HEK293T (cell line): Measurements from ENCODE around the gene GAS2L1.

Experiments used
- ELF4 ChIP-seq: fragments of 450-650 bp; IDR thresholded peaks from 2 replicates; pipeline ENCODE4 v1.6.1; 2017; ENCODE audit warnings: antibody characterized with exemption
- FOXA1 ChIP-seq: fragments of 450-650 bp; IDR thresholded peaks from 2 replicates; pipeline ENCODE4 v1.6.1; 2016; ENCODE audit warnings: mild to moderate bottlenecking
- FOXK2 ChIP-seq: fragments of 450-650 bp; IDR thresholded peaks from 2 replicates; pipeline ENCODE4 v1.6.1; 2016; ENCODE audit warnings: mild to moderate bottlenecking
- FOXM1 ChIP-seq: fragments of 450-650 bp; IDR thresholded peaks from 2 replicates; pipeline ENCODE4 v1.6.1; 2017; ENCODE audit warnings: mild to moderate bottlenecking, borderline replicate concordance
- SP1 ChIP-seq: fragments of 450-650 bp; IDR thresholded peaks from 2 replicates; pipeline ENCODE4 v1.6.1; 2017
- SUZ12 ChIP-seq: fragments of 450-650 bp; IDR thresholded peaks from 2 replicates; pipeline ENCODE4 v1.6.1; 2016; ENCODE audit warnings: mild to moderate bottlenecking
- ZNF384 ChIP-seq: fragments of 450-650 bp; IDR thresholded peaks from 2 replicates; pipeline ENCODE4 v1.6.1; 2016

DNA sequence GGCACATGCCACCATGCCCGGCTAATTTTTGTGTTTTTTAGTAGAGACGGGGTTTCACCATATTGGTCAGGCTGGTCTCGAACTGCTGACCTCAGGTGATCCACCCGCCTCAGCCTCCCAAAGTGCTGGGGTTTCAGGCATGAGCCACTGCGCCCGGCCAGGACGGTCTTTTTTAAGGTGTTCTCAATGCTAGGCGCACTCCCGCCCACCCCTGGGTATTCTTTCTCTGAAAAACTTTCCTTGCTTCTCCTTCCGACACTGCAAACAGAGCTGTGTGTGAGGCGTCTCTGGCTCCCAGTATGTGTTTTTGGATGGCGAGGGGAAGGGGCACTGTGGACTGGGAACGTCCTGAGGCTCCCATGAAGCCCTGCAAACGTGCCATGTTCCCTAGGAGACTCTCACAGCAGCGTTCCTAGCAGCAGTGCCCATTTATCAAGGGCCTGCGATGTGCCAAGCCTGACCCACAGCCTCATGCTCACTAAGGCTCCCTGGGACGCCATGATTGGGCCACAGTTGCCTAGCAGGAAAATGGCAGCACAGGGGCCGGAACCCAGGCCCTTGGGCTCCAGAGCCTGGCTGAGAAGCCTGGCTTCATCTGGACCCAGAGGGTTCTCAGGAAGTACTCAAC is 11.5 kb downstream of the GAS2L1 start:
- TF ChIP-seq FOXM1 = no peak
- no peak for TF ChIP-seq FOXA1
- no peak for TF ChIP-seq SP1
- no peak for TF ChIP-seq SUZ12
- no peak for TF ChIP-seq ZNF384
- TF ChIP-seq ELF4 = no peak
- TF ChIP-seq FOXK2 = no peak
